Lower lobe of right lung (tissue), 2 donors: Measurements from ENCODE around the gene SMAD1. TPM values are rescaled to one million over a fixed set of nuclear protein-coding genes. Genes with fewer than 3 reads are reported as not detected.

Source experiments
- ATAC-seq, 2 donors: fragments of 200-7000 bp; cut with Tn5 transposase; one replicate each; pipeline ENCODE4 v1.9.1; 2020 to 2022; ENCODE audit warnings: mild to moderate bottlenecking in 2 of 2, moderate library complexity in 2 of 2
- DNase-seq: peaks from one replicate; pipeline ENCODE4 v3.0.0-alpha.2; 2020
- H3K27ac ChIP-seq: fragments of 200-600 bp; one replicate; pipeline ENCODE4 v1.8.0; 2022
- H3K27me3 ChIP-seq: fragments of 200-600 bp; one replicate; pipeline ENCODE4 v1.8.0; 2022; ENCODE audit warnings: low read depth
- H3K36me3 ChIP-seq: fragments of 200-600 bp; one replicate; pipeline ENCODE4 v1.8.0; 2022; ENCODE audit warnings: mild to moderate bottlenecking
- H3K4me1 ChIP-seq: fragments of 200-600 bp; one replicate; pipeline ENCODE4 v1.8.0; 2022
- H3K4me3 ChIP-seq: fragments of 200-600 bp; one replicate; pipeline ENCODE4 v1.8.0; 2022; ENCODE audit warnings: mild to moderate bottlenecking
- H3K9me3 ChIP-seq: fragments of 200-600 bp; one replicate; pipeline ENCODE4 v1.8.0; 2022
- CTCF ChIP-seq: fragments of 200-600 bp; IDR thresholded peaks from one replicate; pipeline ENCODE4 v1.8.0; 2022; ENCODE audit warnings: antibody characterized with exemption, mild to moderate bottlenecking
- intact Hi-C: fragments of 100-400 bp; cut with DNase I; formaldehyde crosslinking; loops from one replicate; pipeline ENCODE4 v1.11.0; 2022
- total RNA-seq: library from RNA; stranded (reverse); fragmentation: NEBNext Ultra II Directional; extraction: Animal tissue kit (Norgen Biotek cat#: 25700); gene quantifications from one replicate; pipeline ENCODE4 v1.2.1, GENCODE V29; 2021
- donor health status: DM: no; HTN: yes; CAD: no; lungs with severe emphysema.

Gene SMAD1
- total RNA-seq, 1 donor from 2014 or later = 15.8 TPM

- peaks cover 41% of the 10 kb centered on the region for H3K4me1 ChIP-seq
- H3K9me3 ChIP-seq = no peaks in the 10 kb centered on the region
- intact Hi-C loops = no loop called here
- H3K27ac ChIP-seq = no peak overlapping the region
- H3K4me3 ChIP-seq = no peak overlapping the region
- no peak for ATAC-seq
- H3K36me3 ChIP-seq = no peaks in the 10 kb centered on the region
- no peak for DNase-seq
- H3K27me3 ChIP-seq = no peaks in the 10 kb centered on the region
- no peak for TF ChIP-seq CTCF
Measured at GRCh38 chr4:145487631-145488030, 6.0 kb downstream of the SMAD1 start.

GRCh38 chr4:145488310-145488709, 6.7 kb downstream of the SMAD1 start:
- TF ChIP-seq CTCF = no peak
- Histone ChIP-seq H3K9me3 (no peaks in the 10 kb centered on the region), H3K27ac (no peak overlapping the region), H3K36me3 (no peaks in the 10 kb centered on the region), H3K27me3 (no peaks in the 10 kb centered on the region), H3K4me1 (peaks cover 42% of the 10 kb centered on the region), H3K4me3 (no peak overlapping the region)
- intact Hi-C loops = no loop called here
- no peak for ATAC-seq
- DNase-seq = no peak

- Histone ChIP-seq H3K36me3 (no peaks in the 10 kb centered on the region), H3K27ac (no peak overlapping the region), H3K4me1 (peaks cover 42% of the 10 kb centered on the region), H3K27me3 (no peaks in the 10 kb centered on the region), H3K4me3 (no peak overlapping the region), H3K9me3 (no peaks in the 10 kb centered on the region)
- DNase-seq (no peak), ATAC-seq (no peak)
- intact Hi-C loops = no loop called here
- no peak for TF ChIP-seq CTCF
Measured at GRCh38 chr4:145489556-145489955, 7.9 kb downstream of the SMAD1 start.

- intact Hi-C loops = no loop called here
- Histone ChIP-seq H3K27ac (no peak overlapping the region), H3K36me3 (no peaks in the 10 kb centered on the region), H3K4me3 (no peak overlapping the region), H3K27me3 (no peaks in the 10 kb centered on the region), H3K9me3 (no peaks in the 10 kb centered on the region), H3K4me1 (peaks cover 42% of the 10 kb centered on the region)
- no peak for TF ChIP-seq CTCF
- DNase-seq = no peak
- no peak for ATAC-seq
Measured at GRCh38 chr4:145490361-145490760, 8.7 kb downstream of the SMAD1 start.

- ATAC-seq (no peak), DNase-seq (no peak)
- Histone ChIP-seq H3K4me3 (no peak overlapping the region), H3K27ac (no peak overlapping the region), H3K9me3 (no peaks in the 10 kb centered on the region), H3K36me3 (no peaks in the 10 kb centered on the region), H3K4me1 (peaks cover 42% of the 10 kb centered on the region), H3K27me3 (no peaks in the 10 kb centered on the region)
- no peak for TF ChIP-seq CTCF
- intact Hi-C loops = no loop called here
Measured at GRCh38 chr4:145490796-145491195, 9.1 kb downstream of the SMAD1 start.

- ATAC-seq = no peak
- no peak for TF ChIP-seq CTCF
Measured at GRCh38 chr4:145492376-145492775, 10.7 kb downstream of the SMAD1 start.

More at GRCh38 chr4:145492376-145492775, 10.7 kb downstream of the SMAD1 start:
- Histone ChIP-seq H3K9me3 (no peaks in the 10 kb centered on the region), H3K36me3 (no peaks in the 10 kb centered on the region), H3K4me3 (no peak overlapping the region), H3K27me3 (no peaks in the 10 kb centered on the region), H3K27ac (no peak overlapping the region), H3K4me1 (peaks cover 31% of the 10 kb centered on the region)
- intact Hi-C loops = no loop called here
- no peak for DNase-seq
